WTC11 (cell line): ENCODE measurements around the gene POGLUT2. TPM values are rescaled to one million over a fixed set of nuclear protein-coding genes. Genes with fewer than 3 reads are reported as not detected.

Experiments used
- ATAC-seq: fragments of 200-7000 bp; cut with Tn5 transposase; 2 replicates; pipeline ENCODE4 v1.10.0; 2021; ENCODE audit warnings: mild to moderate bottlenecking, moderate library complexity
- CTCF ChIA-PET: fragments of 300-600 bp; sonication (Branson Sonifier 250); formaldehyde crosslinking; loops from one replicate; lab custom pipeline; 2021; ENCODE audit warnings: antibody characterized with exemption; lab: Charles Lee
- POLR2A ChIA-PET: fragments of 350-600 bp; sonication (Branson Sonifier 250); formaldehyde crosslinking; loops from one replicate; lab custom pipeline; 2021; ENCODE audit warnings: antibody characterized with exemption; lab: Charles Lee
- DNase-seq: peaks from one replicate; pipeline ENCODE4 v3.0.0; 2021; ENCODE audit warnings: low spot score
- H3K27ac Mint-ChIP-seq: 2 replicates; pipeline ENCODE4 v1.8.0; 2021; ENCODE audit warnings: mixed read lengths
- H3K27me3 Mint-ChIP-seq: 2 replicates; pipeline ENCODE4 v1.8.0; 2021; ENCODE audit warnings: low read depth, mild to moderate bottlenecking, moderate library complexity, mixed read lengths
- H3K36me3 Mint-ChIP-seq: 2 replicates; pipeline ENCODE4 v1.8.0; 2021; ENCODE audit warnings: mixed read lengths
- H3K4me1 Mint-ChIP-seq: 2 replicates; pipeline ENCODE4 v1.8.0; 2022; ENCODE audit warnings: mixed read lengths
- H3K4me3 Mint-ChIP-seq: 2 replicates; pipeline ENCODE4 v1.8.0; 2021; ENCODE audit warnings: mild to moderate bottlenecking, moderate library complexity, mixed read lengths
- H3K9me3 Mint-ChIP-seq: 2 replicates; pipeline ENCODE4 v1.8.0; 2021; ENCODE audit warnings: mixed read lengths
- FOXK1 ChIP-seq: sonication (generic); formaldehyde crosslinking; IDR thresholded peaks from 2 replicates; pipeline ENCODE4 v1.8.0; 2022; ENCODE audit warnings: mild to moderate bottlenecking, moderate library complexity, missing genetic modification reagents
- KAT7 ChIP-seq: sonication (generic); formaldehyde crosslinking; IDR thresholded peaks from 2 replicates; pipeline ENCODE4 v1.8.1; 2023; ENCODE audit warnings: missing genetic modification reagents, mild to moderate bottlenecking, borderline replicate concordance
- MXD4 ChIP-seq: fragments of 250-450 bp; sonication (Bioruptor Pico); IDR thresholded peaks from 2 replicates; pipeline ENCODE4 v1.8.0; 2021; ENCODE audit warnings: mild to moderate bottlenecking, moderate library complexity, borderline replicate concordance
- MYBL2 ChIP-seq: sonication (generic); formaldehyde crosslinking; IDR thresholded peaks from 2 replicates; pipeline ENCODE4 v1.8.1; 2023; ENCODE audit warnings: mild to moderate bottlenecking, moderate library complexity, missing genetic modification reagents
- NR2C2 ChIP-seq: sonication (generic); formaldehyde crosslinking; IDR thresholded peaks from 2 replicates; pipeline ENCODE4 v1.8.0; 2022; ENCODE audit warnings: mild to moderate bottlenecking, missing genetic modification reagents
- SMAD4 ChIP-seq: sonication (generic); formaldehyde crosslinking; IDR thresholded peaks from 2 replicates; pipeline ENCODE4 v1.8.0; 2022; ENCODE audit warnings: mild to moderate bottlenecking, missing genetic modification reagents
- ZNF671 ChIP-seq: fragments of 250-450 bp; sonication (Bioruptor Pico); IDR thresholded peaks from 2 replicates; pipeline ENCODE4 v1.8.0; 2021; ENCODE audit warnings: mild to moderate bottlenecking
- total RNA-seq: library from RNA; stranded (reverse); gene quantifications from 3 replicates; pipeline ENCODE4 v1.2.3, GENCODE V29; 2021
- TF ChIP-seq, protein P1 (sequence below): sonication (generic); formaldehyde crosslinking; IDR thresholded peaks from 2 replicates; pipeline ENCODE4 v1.8.1; 2022; ENCODE audit warnings: low read depth, missing genetic modification reagents, borderline replicate concordance
- TF ChIP-seq, protein P2 (sequence below): sonication (generic); formaldehyde crosslinking; IDR thresholded peaks from 2 replicates; pipeline ENCODE4 v1.8.0; 2022; ENCODE audit warnings: missing genetic modification reagents
- TF ChIP-seq, protein P3 (sequence below): fragments of 250-450 bp; sonication (Bioruptor Pico); IDR thresholded peaks from 2 replicates; pipeline ENCODE4 v2.1.2; 2022; ENCODE audit warnings: mild to moderate bottlenecking, moderate library complexity
- TF ChIP-seq, protein P4 (sequence below): fragments of 250-450 bp; sonication (Bioruptor Pico); IDR thresholded peaks from 2 replicates; pipeline ENCODE4 v1.9.0; 2021; ENCODE audit warnings: mild to moderate bottlenecking
- TF ChIP-seq, protein P5 (sequence below): sonication (generic); formaldehyde crosslinking; IDR thresholded peaks from 2 replicates; pipeline ENCODE4 v1.8.0; 2023; ENCODE audit warnings: missing genetic modification reagents
- TF ChIP-seq, protein P6 (sequence below): sonication (generic); formaldehyde crosslinking; conservative IDR thresholded peaks from 2 replicates; pipeline ENCODE4 v1.8.1; 2022; ENCODE audit warnings: mild to moderate bottlenecking, missing genetic modification reagents
- TF ChIP-seq, protein P7 (sequence below): sonication (generic); formaldehyde crosslinking; IDR thresholded peaks from 2 replicates; pipeline ENCODE4 v1.8.1; 2022; ENCODE audit warnings: missing genetic modification reagents, borderline replicate concordance

POGLUT2 gene
- total RNA-seq, 1 experiment from 2014 or later, result 17.2 TPM

DNA sequence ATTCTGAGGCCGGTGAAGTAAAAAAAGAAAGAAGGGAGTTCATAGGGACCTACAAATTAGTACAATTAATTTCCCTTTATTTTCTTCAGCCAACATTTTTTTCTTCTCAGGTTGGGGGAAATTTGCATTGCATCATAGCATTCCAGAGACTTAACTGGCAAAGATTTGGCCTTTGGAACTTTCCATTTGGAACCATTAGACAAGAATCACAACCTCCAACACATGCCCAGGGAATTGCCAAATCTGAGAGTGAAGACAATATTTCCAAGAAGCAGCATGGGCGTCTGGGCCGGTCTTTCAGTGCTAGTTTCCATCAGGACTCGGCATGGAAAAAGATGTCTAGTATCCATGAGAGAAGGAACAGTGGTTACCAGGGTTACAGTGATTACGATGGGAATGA lies 40.7 kb upstream of the POGLUT2 start (continued):
- TF ChIP-seq FOXK1 (CRISPR knock-in tag), result no peak
- no peak for TF ChIP-seq KAT7 (CRISPR knock-in tag)
- TF ChIP-seq SMAD4, result no peak
- TF ChIP-seq, protein P1, sequence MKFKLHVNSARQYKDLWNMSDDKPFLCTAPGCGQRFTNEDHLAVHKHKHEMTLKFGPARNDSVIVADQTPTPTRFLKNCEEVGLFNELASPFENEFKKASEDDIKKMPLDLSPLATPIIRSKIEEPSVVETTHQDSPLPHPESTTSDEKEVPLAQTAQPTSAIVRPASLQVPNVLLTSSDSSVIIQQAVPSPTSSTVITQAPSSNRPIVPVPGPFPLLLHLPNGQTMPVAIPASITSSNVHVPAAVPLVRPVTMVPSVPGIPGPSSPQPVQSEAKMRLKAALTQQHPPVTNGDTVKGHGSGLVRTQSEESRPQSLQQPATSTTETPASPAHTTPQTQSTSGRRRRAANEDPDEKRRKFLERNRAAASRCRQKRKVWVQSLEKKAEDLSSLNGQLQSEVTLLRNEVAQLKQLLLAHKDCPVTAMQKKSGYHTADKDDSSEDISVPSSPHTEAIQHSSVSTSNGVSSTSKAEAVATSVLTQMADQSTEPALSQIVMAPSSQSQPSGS (CRISPR knock-in tag), result no peak
- no peak for TF ChIP-seq NR2C2
- TF ChIP-seq MXD4, result no peak
- TF ChIP-seq, protein P2, sequence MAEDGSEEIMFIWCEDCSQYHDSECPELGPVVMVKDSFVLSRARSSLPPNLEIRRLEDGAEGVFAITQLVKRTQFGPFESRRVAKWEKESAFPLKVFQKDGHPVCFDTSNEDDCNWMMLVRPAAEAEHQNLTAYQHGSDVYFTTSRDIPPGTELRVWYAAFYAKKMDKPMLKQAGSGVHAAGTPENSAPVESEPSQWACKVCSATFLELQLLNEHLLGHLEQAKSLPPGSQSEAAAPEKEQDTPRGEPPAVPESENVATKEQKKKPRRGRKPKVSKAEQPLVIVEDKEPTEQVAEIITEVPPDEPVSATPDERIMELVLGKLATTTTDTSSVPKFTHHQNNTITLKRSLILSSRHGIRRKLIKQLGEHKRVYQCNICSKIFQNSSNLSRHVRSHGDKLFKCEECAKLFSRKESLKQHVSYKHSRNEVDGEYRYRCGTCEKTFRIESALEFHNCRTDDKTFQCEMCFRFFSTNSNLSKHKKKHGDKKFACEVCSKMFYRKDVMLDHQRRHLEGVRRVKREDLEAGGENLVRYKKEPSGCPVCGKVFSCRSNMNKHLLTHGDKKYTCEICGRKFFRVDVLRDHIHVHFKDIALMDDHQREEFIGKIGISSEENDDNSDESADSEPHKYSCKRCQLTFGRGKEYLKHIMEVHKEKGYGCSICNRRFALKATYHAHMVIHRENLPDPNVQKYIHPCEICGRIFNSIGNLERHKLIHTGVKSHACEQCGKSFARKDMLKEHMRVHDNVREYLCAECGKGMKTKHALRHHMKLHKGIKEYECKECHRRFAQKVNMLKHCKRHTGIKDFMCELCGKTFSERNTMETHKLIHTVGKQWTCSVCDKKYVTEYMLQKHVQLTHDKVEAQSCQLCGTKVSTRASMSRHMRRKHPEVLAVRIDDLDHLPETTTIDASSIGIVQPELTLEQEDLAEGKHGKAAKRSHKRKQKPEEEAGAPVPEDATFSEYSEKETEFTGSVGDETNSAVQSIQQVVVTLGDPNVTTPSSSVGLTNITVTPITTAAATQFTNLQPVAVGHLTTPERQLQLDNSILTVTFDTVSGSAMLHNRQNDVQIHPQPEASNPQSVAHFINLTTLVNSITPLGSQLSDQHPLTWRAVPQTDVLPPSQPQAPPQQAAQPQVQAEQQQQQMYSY (CRISPR knock-in tag), result no peak
- no peak for TF ChIP-seq ZNF671 (CRISPR knock-in tag)
- TF ChIP-seq, protein P3, sequence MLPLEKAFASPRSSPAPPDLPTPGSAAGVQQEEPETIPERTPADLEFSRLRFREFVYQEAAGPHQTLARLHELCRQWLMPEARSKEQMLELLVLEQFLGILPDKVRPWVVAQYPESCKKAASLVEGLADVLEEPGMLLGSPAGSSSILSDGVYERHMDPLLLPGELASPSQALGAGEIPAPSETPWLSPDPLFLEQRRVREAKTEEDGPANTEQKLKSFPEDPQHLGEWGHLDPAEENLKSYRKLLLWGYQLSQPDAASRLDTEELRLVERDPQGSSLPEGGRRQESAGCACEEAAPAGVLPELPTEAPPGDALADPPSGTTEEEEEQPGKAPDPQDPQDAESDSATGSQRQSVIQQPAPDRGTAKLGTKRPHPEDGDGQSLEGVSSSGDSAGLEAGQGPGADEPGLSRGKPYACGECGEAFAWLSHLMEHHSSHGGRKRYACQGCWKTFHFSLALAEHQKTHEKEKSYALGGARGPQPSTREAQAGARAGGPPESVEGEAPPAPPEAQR (CRISPR knock-in tag), result no peak
- TF ChIP-seq, protein P4, sequence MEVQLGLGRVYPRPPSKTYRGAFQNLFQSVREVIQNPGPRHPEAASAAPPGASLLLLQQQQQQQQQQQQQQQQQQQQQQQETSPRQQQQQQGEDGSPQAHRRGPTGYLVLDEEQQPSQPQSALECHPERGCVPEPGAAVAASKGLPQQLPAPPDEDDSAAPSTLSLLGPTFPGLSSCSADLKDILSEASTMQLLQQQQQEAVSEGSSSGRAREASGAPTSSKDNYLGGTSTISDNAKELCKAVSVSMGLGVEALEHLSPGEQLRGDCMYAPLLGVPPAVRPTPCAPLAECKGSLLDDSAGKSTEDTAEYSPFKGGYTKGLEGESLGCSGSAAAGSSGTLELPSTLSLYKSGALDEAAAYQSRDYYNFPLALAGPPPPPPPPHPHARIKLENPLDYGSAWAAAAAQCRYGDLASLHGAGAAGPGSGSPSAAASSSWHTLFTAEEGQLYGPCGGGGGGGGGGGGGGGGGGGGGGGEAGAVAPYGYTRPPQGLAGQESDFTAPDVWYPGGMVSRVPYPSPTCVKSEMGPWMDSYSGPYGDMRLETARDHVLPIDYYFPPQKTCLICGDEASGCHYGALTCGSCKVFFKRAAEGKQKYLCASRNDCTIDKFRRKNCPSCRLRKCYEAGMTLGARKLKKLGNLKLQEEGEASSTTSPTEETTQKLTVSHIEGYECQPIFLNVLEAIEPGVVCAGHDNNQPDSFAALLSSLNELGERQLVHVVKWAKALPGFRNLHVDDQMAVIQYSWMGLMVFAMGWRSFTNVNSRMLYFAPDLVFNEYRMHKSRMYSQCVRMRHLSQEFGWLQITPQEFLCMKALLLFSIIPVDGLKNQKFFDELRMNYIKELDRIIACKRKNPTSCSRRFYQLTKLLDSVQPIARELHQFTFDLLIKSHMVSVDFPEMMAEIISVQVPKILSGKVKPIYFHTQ (CRISPR knock-in tag), result no peak
- TF ChIP-seq, protein P5, sequence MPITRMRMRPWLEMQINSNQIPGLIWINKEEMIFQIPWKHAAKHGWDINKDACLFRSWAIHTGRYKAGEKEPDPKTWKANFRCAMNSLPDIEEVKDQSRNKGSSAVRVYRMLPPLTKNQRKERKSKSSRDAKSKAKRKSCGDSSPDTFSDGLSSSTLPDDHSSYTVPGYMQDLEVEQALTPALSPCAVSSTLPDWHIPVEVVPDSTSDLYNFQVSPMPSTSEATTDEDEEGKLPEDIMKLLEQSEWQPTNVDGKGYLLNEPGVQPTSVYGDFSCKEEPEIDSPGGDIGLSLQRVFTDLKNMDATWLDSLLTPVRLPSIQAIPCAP (CRISPR knock-in tag), result no peak
- no peak for TF ChIP-seq MYBL2 (CRISPR knock-in tag)

DNA sequence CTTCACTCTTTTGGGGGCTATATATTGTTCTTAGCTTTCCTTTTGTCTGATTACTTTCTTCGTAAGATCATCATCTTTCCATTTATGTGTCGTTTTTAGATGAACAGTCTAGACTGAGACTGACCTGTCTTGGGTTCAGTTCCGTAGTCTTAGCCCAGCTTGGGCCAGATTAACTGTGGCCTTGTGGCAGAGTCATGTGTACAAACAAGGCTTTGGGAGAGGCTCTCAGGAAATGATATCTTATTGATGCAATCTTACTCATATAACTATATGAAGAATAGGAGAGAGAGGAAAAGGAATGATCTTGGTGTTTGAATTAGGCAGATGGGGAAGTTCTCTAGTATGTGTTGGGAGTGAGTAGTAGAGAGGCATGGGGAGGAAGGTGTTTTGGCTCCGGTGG lies 40.2 kb upstream of the POGLUT2 start:
- ChIA-PET POLR2A (no interaction called here), CTCF (no interaction called here)
- Mint-ChIP-seq H3K36me3 (no peaks in the 10 kb centered on the region), H3K27ac (no peak overlapping the region), H3K4me3 (no peak overlapping the region), H3K4me1 (no peaks in the 10 kb centered on the region), H3K27me3 (no peaks in the 10 kb centered on the region)
- DNase-seq, result no peak
- TF ChIP-seq, protein P6, sequence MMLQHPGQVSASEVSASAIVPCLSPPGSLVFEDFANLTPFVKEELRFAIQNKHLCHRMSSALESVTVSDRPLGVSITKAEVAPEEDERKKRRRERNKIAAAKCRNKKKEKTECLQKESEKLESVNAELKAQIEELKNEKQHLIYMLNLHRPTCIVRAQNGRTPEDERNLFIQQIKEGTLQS (CRISPR knock-in tag), result no peak
- TF ChIP-seq, protein P7, sequence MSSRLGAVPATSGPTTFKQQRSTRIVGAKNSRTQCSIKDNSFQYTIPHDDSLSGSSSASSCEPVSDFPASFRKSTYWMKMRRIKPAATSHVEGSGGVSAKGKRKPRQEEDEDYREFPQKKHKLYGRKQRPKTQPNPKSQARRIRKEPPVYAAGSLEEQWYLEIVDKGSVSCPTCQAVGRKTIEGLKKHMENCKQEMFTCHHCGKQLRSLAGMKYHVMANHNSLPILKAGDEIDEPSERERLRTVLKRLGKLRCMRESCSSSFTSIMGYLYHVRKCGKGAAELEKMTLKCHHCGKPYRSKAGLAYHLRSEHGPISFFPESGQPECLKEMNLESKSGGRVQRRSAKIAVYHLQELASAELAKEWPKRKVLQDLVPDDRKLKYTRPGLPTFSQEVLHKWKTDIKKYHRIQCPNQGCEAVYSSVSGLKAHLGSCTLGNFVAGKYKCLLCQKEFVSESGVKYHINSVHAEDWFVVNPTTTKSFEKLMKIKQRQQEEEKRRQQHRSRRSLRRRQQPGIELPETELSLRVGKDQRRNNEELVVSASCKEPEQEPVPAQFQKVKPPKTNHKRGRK, result no peak
- TF ChIP-seq, all 79 proteins: peak for 0
- no peak for ATAC-seq
- no peaks in the 10 kb centered on the region for H3K9me3 Mint-ChIP-seq
